ENCODE data around the gene GTF2E1. TPM values are rescaled to one million over a fixed set of nuclear protein-coding genes. Genes with fewer than 3 reads are reported as not detected.

Gene GTF2E1
- total RNA-seq, 2 experiments from 2014 or later, result 14.8 to 40.8 TPM

DNA sequence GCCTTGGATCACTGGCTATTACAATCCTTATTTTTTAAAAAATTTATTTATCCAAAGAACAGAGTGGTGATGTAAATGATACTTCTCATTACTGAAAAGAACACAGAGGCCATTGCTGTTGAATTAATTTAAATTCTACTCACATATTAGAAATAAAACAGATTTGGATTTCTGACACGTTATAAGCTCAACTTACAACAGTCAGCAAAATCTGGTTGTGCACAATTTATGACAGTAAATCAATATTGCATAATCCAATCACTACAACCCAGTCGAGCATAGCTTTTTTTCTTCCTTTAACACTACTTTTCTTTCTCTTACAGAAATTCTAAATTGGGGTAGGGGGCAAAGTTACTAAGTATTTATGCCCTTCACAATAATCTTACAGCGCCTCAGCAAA, 43.2 kb upstream of the GTF2E1 start:
- no TSS peak for BruUV-seq (replicated peaks)
- peaks cover 8% of the 10 kb centered on the region; the same call in 1 of the 2 replicates for H3K36me3 ChIP-seq (ENCODE audit: insufficient read depth, low read length)
- H3K4me1 ChIP-seq (ENCODE audit: insufficient read depth, low read length, poor library complexity, severe bottlenecking), result no peaks in the 10 kb centered on the region
- intact Hi-C loops (cut with micrococcal nuclease; ENCODE audit: unreplicated experiment), result no loop called here
- POLR2A ChIA-PET, result interaction anchor here (0.6 to 3.9 kb wide), 2 partner anchors 10 to 218 kb away, joined by 7 to 12 read pairs; no protein-coding TSS in a partner anchor
- CTCF ChIA-PET (ENCODE audit: unreplicated experiment), result no interaction called here
- H2AFZ ChIP-seq (ENCODE audit: low read length), result no peak overlapping the region
- DNase-seq (ENCODE audit: low spot score), result no peak
- TF ChIP-seq, protein P1, sequence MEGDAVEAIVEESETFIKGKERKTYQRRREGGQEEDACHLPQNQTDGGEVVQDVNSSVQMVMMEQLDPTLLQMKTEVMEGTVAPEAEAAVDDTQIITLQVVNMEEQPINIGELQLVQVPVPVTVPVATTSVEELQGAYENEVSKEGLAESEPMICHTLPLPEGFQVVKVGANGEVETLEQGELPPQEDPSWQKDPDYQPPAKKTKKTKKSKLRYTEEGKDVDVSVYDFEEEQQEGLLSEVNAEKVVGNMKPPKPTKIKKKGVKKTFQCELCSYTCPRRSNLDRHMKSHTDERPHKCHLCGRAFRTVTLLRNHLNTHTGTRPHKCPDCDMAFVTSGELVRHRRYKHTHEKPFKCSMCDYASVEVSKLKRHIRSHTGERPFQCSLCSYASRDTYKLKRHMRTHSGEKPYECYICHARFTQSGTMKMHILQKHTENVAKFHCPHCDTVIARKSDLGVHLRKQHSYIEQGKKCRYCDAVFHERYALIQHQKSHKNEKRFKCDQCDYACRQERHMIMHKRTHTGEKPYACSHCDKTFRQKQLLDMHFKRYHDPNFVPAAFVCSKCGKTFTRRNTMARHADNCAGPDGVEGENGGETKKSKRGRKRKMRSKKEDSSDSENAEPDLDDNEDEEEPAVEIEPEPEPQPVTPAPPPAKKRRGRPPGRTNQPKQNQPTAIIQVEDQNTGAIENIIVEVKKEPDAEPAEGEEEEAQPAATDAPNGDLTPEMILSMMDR (conservative IDR thresholded peaks at IDR 0.05; ENCODE audit: low read length), result no peak
- no peak for TF ChIP-seq EZH2phosphoT487 (IDR thresholded peaks at IDR 0.05; ENCODE audit: borderline replicate concordance, low read depth, low read length)
- H3K9me3 ChIP-seq (ENCODE audit: low read length), result no peaks in the 10 kb centered on the region
- H3K9me2 ChIP-seq (ENCODE audit: insufficient read depth, low read length), result no peaks in the 10 kb centered on the region
- H3K27ac ChIP-seq (ENCODE audit: low read depth, low read length, poor library complexity, severe bottlenecking), result no peak overlapping the region
- H3K4me3 ChIP-seq (ENCODE audit: low read depth, low read length, poor library complexity, severe bottlenecking), result no peak overlapping the region
- no peaks in the 10 kb centered on the region for H4K20me1 ChIP-seq (ENCODE audit: insufficient read depth, low read length)
- H3K4me2 ChIP-seq (ENCODE audit: low read length), result no peak overlapping the region
- H3K79me2 ChIP-seq (ENCODE audit: insufficient read depth, low read depth, low read length), result no peaks in the 10 kb centered on the region

DNA sequence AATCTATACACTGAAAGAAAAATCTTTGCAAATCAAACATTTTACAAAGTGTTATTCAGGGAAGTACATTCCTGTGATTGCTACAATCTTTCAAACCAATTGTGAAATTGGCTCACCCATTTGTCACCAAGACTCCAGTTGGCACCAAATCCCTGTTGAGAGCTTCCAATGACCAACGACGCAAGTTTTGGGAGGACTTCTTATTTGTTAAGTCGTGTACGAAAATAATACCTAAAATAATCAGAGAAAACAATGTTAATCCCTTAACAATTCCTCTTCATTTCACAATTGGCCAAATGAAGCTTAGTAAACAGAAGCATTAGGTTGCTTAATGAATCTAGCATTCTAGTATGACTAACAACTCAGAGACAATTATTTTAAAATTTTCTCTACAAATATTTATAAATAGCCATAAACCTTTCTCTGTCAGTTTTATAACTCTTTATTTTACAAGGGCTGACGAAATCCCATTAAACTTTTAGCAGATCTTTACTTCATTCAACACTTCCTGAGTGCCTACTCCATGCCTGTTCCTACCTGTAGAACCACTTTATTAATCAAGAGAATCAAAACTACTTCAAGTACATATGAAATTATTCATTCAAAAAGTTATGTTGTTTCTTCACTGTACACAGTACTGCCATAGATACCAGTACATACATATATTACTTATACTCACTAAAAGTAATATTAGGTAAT, 36.5 kb upstream of the GTF2E1 start:
- no peak overlapping the region for H3K27ac ChIP-seq (ENCODE audit: low read depth, low read length, poor library complexity, severe bottlenecking)
- H3K9me3 ChIP-seq (ENCODE audit: low read length), result no peaks in the 10 kb centered on the region
- CTCF ChIA-PET (ENCODE audit: unreplicated experiment), result no interaction called here
- H3K79me2 ChIP-seq (ENCODE audit: insufficient read depth, low read depth, low read length), result no peaks in the 10 kb centered on the region
- no peak for DNase-seq (ENCODE audit: low spot score)
- H3K9me2 ChIP-seq (ENCODE audit: insufficient read depth, low read length), result no peaks in the 10 kb centered on the region
- H3K4me1 ChIP-seq (ENCODE audit: insufficient read depth, low read length, poor library complexity, severe bottlenecking), result peaks cover 15% of the 10 kb centered on the region
- POLR2A ChIA-PET, result no interaction called here
- H2AFZ ChIP-seq (ENCODE audit: low read length), result no peak overlapping the region
- no TSS peak for BruUV-seq (replicated peaks)
- TF ChIP-seq EZH2phosphoT487 (IDR thresholded peaks at IDR 0.05; ENCODE audit: borderline replicate concordance, low read depth, low read length), result no peak
- TF ChIP-seq, protein P1 (conservative IDR thresholded peaks at IDR 0.05; ENCODE audit: low read length), result no peak
- no peaks in the 10 kb centered on the region for H4K20me1 ChIP-seq (ENCODE audit: insufficient read depth, low read length)
- intact Hi-C loops (cut with micrococcal nuclease; ENCODE audit: unreplicated experiment), result no loop called here
- no peak overlapping the region for H3K4me2 ChIP-seq (ENCODE audit: low read length)
- H3K36me3 ChIP-seq (ENCODE audit: insufficient read depth, low read length), result peaks cover 9% of the 10 kb centered on the region
- H3K4me3 ChIP-seq (ENCODE audit: low read depth, low read length, poor library complexity, severe bottlenecking), result no peak overlapping the region

DNA sequence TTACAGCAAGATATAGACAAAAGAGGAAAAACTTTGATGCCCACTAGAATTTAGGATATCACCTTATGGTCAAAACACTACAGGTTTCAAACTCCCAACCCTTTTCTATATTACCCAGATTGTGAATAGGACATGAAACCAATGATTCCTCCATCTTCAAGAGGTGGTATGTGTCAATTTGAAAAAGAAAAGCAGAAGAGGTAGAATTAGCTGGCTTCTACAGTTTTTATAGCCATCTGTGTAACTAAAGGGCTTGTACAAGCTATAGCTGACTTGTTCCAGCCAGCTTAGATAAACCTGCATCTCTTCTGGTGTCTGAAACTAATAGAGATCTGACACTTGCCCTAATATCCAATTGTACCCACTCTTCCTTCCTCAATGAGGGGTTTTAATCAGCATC, 35.6 kb upstream of the GTF2E1 start:
- Histone ChIP-seq H3K4me2 (ENCODE audit: low read length) (no peak overlapping the region), H3K27ac (ENCODE audit: low read depth, low read length, poor library complexity, severe bottlenecking) (no peak overlapping the region), H3K79me2 (ENCODE audit: insufficient read depth, low read depth, low read length) (no peaks in the 10 kb centered on the region), H3K9me3 (ENCODE audit: low read length) (no peaks in the 10 kb centered on the region), H3K9me2 (ENCODE audit: insufficient read depth, low read length) (no peaks in the 10 kb centered on the region), H3K4me1 (ENCODE audit: insufficient read depth, low read length, poor library complexity, severe bottlenecking) (peaks cover 15% of the 10 kb centered on the region), H4K20me1 (ENCODE audit: insufficient read depth, low read length) (no peaks in the 10 kb centered on the region), H3K36me3 (ENCODE audit: insufficient read depth, low read length) (peaks cover 9% of the 10 kb centered on the region), H3K4me3 (ENCODE audit: low read depth, low read length, poor library complexity, severe bottlenecking) (no peak overlapping the region), H2AFZ (ENCODE audit: low read length) (no peak overlapping the region)
- TF ChIP-seq EZH2phosphoT487 (IDR thresholded peaks at IDR 0.05; ENCODE audit: borderline replicate concordance, low read depth, low read length), result no peak
- TF ChIP-seq, protein P1 (conservative IDR thresholded peaks at IDR 0.05; ENCODE audit: low read length), result no peak
- BruUV-seq (replicated peaks), result no TSS peak
- intact Hi-C loops (cut with micrococcal nuclease; ENCODE audit: unreplicated experiment), result no loop called here
- ChIA-PET POLR2A (no interaction called here), CTCF (ENCODE audit: unreplicated experiment) (no interaction called here)
- no peak for DNase-seq (ENCODE audit: low spot score)

Measured in OCI-LY7 (cell line).